Measurements from ENCODE around the gene ACOT11.

DNA sequence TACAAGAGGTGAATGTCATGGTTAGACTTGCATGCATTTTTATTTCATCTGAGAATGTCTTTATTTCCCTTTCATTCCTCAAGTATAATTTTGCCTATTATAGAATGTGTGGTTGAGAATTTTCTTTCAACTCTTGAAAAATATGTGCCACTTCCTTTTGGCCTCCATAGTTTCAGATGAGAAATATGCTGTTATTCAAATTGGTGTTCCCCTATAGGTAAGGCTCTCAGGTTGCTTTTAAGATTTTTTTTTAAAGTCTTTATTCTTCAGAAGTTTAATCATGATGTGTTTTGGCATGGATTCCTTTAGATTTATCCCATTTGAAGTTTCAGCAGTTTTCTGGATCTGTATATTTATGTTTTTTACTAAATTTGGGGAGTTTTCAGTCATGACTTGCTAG is 95.7 kb downstream of the ACOT11 start:
- TF ChIP-seq POLR2A (IDR thresholded peaks at IDR 0.05; ENCODE audit: low read depth, low read length) (no peak), POLR2AphosphoS5 (IDR thresholded peaks at IDR 0.05; ENCODE audit: low read depth, low read length) (no peak), TAF1 (IDR thresholded peaks at IDR 0.05; ENCODE audit: borderline replicate concordance, low read depth, low read length) (no peak)
